Measurements from ENCODE around the gene CALCOCO2. TPM values are rescaled to one million over a fixed set of nuclear protein-coding genes. Genes with fewer than 3 reads are reported as not detected.

CALCOCO2 gene
- total and polyA plus RNA-seq, 2 of the 13 experiments (the other 11 are each of a cell fraction or from before 2014, with no cell fraction given): 72.9 to 111 TPM

- TF ChIP-seq FOSL1 (CRISPR knock-in tag; IDR thresholded peaks at IDR 0.05; ENCODE audit: borderline replicate concordance): peak; percentile 83; the same call in 1 of the 2 replicates
- TF ChIP-seq NR2F6 (IDR thresholded peaks at IDR 0.05): peak; percentile 60
- TF ChIP-seq NR2F6 (CRISPR knock-in tag; IDR thresholded peaks at IDR 0.05): peak; percentile 37; the same call in 1 of the 2 replicates
- no peak for TF ChIP-seq ZNF597 (CRISPR knock-in tag; IDR thresholded peaks at IDR 0.05)
- peak; percentile 23; the same call in 1 of the 2 replicates for TF ChIP-seq TEF (CRISPR knock-in tag; IDR thresholded peaks at IDR 0.05)
- no peak for TF ChIP-seq ZNF713 (CRISPR knock-in tag; IDR thresholded peaks at IDR 0.05)
- no peak for TF ChIP-seq ETV5 (CRISPR knock-in tag; IDR thresholded peaks at IDR 0.05; ENCODE audit: borderline replicate concordance)
- no peak for TF ChIP-seq PAF1 (CRISPR knock-in tag; IDR thresholded peaks at IDR 0.05)
- TF ChIP-seq ZNF407 (CRISPR knock-in tag; IDR thresholded peaks at IDR 0.05; ENCODE audit: not compliant biosample characterization): no peak
- no peak for TF ChIP-seq GPN1 (CRISPR knock-in tag; IDR thresholded peaks at IDR 0.05; ENCODE audit: borderline replicate concordance)
- TF ChIP-seq AGO2 (optimal IDR thresholded peaks at IDR 0.05; ENCODE audit: low read depth, low read length): no peak
- no peak for TF ChIP-seq BRCA1 (CRISPR knock-in tag; IDR thresholded peaks at IDR 0.05)
- TF ChIP-seq, protein P1, sequence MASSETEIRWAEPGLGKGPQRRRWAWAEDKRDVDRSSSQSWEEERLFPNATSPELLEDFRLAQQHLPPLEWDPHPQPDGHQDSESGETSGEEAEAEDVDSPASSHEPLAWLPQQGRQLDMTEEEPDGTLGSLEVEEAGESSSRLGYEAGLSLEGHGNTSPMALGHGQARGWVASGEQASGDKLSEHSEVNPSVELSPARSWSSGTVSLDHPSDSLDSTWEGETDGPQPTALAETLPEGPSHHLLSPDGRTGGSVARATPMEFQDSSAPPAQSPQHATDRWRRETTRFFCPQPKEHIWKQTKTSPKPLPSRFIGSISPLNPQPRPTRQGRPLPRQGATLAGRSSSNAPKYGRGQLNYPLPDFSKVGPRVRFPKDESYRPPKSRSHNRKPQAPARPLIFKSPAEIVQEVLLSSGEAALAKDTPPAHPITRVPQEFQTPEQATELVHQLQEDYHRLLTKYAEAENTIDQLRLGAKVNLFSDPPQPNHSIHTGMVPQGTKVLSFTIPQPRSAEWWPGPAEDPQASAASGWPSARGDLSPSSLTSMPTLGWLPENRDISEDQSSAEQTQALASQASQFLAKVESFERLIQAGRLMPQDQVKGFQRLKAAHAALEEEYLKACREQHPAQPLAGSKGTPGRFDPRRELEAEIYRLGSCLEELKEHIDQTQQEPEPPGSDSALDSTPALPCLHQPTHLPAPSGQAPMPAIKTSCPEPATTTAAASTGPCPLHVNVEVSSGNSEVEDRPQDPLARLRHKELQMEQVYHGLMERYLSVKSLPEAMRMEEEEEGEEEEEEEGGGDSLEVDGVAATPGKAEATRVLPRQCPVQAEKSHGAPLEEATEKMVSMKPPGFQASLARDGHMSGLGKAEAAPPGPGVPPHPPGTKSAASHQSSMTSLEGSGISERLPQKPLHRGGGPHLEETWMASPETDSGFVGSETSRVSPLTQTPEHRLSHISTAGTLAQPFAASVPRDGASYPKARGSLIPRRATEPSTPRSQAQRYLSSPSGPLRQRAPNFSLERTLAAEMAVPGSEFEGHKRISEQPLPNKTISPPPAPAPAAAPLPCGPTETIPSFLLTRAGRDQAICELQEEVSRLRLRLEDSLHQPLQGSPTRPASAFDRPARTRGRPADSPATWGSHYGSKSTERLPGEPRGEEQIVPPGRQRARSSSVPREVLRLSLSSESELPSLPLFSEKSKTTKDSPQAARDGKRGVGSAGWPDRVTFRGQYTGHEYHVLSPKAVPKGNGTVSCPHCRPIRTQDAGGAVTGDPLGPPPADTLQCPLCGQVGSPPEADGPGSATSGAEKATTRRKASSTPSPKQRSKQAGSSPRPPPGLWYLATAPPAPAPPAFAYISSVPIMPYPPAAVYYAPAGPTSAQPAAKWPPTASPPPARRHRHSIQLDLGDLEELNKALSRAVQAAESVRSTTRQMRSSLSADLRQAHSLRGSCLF (CRISPR knock-in tag; IDR thresholded peaks at IDR 0.05; ENCODE audit: borderline replicate concordance): no peak
These were observed 35.2 kb upstream of the CALCOCO2 start (continued) for GRCh38 chr17:48795444-48796162.
